Measurements from ENCODE around the gene TMEM43.

TMEM43 gene

DNA sequence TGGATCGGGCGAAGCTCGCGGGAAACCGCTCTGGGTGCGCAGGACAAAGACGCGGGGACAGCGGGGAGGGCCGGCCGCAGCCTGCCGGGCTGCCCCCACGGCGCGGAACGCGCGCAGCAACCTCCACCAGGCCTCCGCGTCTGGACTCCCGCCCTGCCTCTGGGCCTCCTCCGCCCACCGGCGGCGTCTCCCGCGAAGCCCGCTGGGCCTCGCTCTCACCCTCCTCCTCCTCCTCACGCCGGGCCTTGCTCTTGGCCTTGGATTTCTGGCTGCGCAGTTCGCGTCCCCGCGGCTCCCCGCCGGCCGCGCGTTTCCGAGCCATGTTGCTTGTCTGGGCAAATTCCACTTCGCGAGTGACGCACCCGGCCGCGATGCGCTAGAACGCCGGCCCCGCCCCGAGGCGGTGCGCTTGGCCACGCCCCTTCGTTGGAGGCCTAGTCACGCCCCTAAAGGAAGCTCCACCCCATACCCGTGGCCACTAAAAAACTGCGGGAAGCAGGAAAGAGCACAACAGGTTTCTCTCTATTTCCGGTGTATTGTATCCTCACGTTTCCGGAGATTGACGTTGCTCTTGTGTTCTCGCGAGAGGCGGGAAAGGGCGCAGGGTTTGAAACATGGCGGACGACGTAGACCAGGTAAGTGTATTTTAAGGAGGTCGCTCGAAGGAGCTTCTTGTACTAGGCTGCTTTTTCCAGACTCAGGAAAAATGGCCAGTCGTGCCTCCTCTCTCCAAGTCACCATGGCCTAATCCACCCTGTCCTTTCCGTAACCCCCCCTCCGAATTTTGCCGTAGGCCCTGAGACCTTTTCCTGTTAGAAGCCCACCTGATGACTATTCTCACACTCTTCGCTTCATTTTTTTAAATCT is 53.6 kb downstream of the TMEM43 start, which contains the start of the genes LSM3 and XPC:
TSS of gene LSM3 (plus strand) at position 571 of the 867 bp plus-strand sequence. CDS start at position 615, 44 bp downstream.
TSS of gene XPC (minus strand) at position 355 of the 867 bp plus-strand sequence. CDS start at position 322, 33 bp downstream.
- DNase-seq (ENCODE audit: low spot score) = peak; percentile 98

DNA sequence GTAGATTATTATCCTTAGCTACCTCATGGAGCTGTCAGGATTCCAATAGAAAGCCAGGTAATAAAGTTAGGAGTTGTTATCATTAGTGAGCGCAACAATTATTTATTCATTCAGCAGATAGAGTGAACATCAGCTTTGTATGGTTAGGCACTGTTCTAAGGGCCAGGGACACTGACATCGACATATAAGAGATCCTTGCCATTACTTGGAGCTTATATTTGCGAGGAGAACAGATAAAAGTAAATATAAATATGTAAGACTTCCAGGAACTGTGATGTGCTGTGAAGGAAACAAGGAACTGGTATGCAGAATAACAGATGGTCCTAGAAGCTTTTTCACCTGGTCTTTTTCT is 54.2 kb downstream of the TMEM43 start:
- peak; percentile 1 for DNase-seq (ENCODE audit: low spot score)

DNA sequence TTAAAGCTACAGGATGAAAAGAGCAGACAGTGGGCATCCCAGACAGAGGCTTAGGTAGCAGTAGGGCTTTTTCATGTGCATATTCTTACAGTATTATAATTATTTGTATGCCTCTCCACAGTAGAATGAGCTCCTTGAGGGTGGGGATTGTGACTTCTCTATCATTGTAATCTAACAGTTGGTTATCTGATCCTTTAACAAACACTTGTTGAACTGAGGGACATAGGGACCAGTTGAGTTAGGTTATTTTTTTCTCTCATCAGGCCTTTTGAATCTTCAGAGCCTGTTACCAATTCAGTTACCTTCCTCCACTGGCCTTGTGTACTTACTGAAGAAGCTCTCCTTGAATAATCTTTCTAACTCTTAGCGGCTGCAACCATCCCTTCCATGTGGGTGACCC is 54.9 kb downstream of the TMEM43 start:
- no peak for DNase-seq (ENCODE audit: low spot score)

DNA sequence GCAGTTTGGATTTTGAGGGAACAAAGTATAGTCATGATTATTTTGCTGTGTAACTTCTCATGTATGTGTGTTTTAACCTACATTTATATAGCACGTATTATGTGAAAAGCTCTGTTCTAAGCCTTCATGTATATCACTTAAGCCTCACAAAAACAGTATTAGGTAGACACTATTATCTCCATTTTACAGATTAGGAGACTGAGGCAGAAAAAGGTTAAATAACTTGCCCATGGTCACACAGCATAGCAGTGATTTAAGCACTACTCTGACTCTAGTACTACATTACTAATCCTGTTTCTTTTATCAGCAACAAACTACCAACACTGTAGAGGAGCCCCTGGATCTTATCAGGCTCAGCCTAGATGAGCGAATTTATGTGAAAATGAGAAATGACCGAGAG is 56.4 kb downstream of the TMEM43 start:
- no peak for DNase-seq (ENCODE audit: low spot score)

DNA sequence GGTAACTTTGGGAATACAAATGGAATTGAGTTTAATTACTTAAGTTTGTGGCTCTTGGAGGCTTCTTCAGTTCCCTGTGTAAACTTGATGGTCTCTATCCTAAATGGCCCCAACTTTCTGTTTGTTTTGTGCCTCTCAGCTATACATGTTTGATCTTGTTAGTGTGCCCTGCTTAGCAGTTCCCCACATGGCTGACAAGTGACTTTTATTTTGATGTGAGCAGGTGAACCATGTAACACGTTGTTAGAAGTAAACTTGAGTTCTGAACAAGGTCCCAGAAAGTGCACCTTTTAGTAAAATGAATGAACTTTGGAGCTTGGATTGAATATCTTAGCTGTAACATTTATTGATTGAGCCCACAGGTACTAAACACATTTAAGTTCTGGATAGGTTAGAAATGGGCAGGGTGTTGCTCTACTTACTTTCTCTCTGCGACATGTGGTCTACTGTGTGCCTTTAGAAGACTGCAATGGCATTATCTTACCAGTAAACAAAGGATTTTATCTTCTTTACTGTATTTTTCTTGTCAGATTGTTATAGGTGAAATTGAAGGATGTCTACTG is 58.2 kb downstream of the TMEM43 start:
- no peak for DNase-seq (ENCODE audit: low spot score)

DNA sequence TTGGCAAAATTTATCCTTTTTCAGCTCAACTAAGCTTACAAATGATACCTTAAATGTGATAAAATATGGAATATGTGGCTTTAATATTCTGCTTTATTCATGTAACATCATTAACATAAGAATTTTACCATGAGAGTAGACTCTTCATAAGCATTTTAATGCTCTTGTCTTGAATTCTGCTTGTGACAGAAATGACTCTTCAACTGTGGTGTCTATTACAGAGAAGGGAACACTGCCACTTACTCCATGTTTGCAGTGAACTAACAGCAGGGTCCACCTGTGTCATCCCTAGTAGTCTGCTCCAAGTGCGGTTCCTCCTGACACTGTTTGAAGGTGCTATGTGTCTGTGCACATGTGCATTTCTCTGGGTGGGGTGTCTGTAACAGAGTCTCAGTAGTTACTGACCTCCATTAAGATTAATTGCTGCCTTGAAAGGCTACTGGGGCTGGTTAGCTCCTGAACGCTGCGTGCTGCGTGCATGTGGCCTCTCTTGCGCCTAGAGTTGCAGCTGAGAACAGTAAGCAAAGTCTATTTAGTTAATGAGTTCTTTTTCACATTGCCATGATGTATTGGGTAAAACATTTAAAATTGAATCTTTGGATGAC is 62.1 kb downstream of the TMEM43 start:
- no peak for DNase-seq (ENCODE audit: low spot score)

DNA sequence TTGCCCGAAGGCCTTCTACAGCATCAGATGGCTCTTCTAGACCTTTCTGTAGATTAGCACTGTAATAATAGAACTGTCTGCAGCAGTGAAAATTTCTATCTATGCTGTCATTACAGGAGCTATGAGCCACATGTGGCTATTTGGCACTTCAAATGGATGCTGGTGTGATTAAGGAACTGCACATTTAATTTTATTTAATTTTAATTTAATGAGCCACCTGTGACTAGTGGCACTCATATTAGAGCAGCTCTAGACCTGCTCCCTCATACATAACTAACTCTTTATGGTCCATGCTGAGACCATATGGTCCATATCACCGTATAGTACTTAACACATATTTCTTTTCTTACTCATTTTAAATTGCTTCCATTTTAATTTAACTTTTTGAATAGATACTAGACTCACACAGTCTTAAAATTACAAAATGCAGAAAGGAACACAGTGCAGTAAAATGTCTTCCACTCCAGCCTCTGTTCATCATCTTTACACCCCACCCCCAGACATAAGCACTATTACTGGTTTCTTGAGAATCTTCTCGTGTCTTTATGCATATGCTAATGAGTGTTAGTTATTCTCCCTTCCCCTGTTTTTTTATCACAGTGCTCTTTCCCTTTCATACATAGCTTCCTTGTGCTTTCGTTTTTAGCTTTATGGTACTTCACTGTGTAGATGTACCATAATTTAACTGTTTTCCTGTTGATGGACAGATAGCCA is 63.3 kb downstream of the TMEM43 start:
- no peak for DNase-seq (ENCODE audit: low spot score)
